ENCODE data around the gene BAIAP2.

BAIAP2 gene

GRCh38 chr17:80987941-80988461, 47.0 kb upstream of the BAIAP2 start:
- H3F3A ChIP-seq (ENCODE audit: low read depth): no peaks in the 10 kb centered on the region
- H3K4me1 ChIP-seq (ENCODE audit: insufficient read depth, low read length, poor library complexity, severe bottlenecking): peaks cover 10% of the 10 kb centered on the region
- H3K9me3 ChIP-seq (ENCODE audit: insufficient read depth, low read depth, low read length): no peaks in the 10 kb centered on the region
- no peak overlapping the region for H2AFZ ChIP-seq (ENCODE audit: low read length)
- no peaks in the 10 kb centered on the region for H3K27me3 ChIP-seq (ENCODE audit: insufficient read depth, low read length, poor library complexity, severe bottlenecking)
- peaks cover 7% of the 10 kb centered on the region for H4K20me1 ChIP-seq (ENCODE audit: insufficient read depth, low read length, poor library complexity, severe bottlenecking)
- TF ChIP-seq EZH2phosphoT487 (IDR thresholded peaks at IDR 0.05; ENCODE audit: borderline replicate concordance) (no peak), CTCF (conservative IDR thresholded peaks at IDR 0.05; ENCODE audit: low read length) (no peak)
- no peak overlapping the region for H3K4me2 ChIP-seq (ENCODE audit: low read depth, low read length, poor library complexity, severe bottlenecking)
- no peaks in the 10 kb centered on the region for H3K9me2 ChIP-seq (replicated peaks; ENCODE audit: low read depth, low read length)
- no peaks in the 10 kb centered on the region for H3K36me3 ChIP-seq (ENCODE audit: insufficient read depth, low read length)
- no peak overlapping the region for H3K9ac ChIP-seq (ENCODE audit: low read depth, low read length, poor library complexity, severe bottlenecking)
- no peak overlapping the region for H3K4me3 ChIP-seq (ENCODE audit: low read length, poor library complexity, severe bottlenecking)
- H3K79me2 ChIP-seq (ENCODE audit: insufficient read depth, low read length): peaks cover 12% of the 10 kb centered on the region

GRCh38 chr17:80989586-80989913, 45.4 kb upstream of the BAIAP2 start:
- H3K9me2 ChIP-seq (replicated peaks; ENCODE audit: low read depth, low read length): no peaks in the 10 kb centered on the region
- H3K4me3 ChIP-seq (ENCODE audit: low read length, poor library complexity, severe bottlenecking): no peak overlapping the region
- H3F3A ChIP-seq (ENCODE audit: low read depth): no peaks in the 10 kb centered on the region
- H3K36me3 ChIP-seq (ENCODE audit: insufficient read depth, low read length): no peaks in the 10 kb centered on the region
- TF ChIP-seq CTCF (conservative IDR thresholded peaks at IDR 0.05; ENCODE audit: low read length): no peak
- H3K4me2 ChIP-seq (ENCODE audit: low read depth, low read length, poor library complexity, severe bottlenecking): no peak overlapping the region
- H3K9ac ChIP-seq (ENCODE audit: low read depth, low read length, poor library complexity, severe bottlenecking): no peak overlapping the region
- H4K20me1 ChIP-seq (ENCODE audit: insufficient read depth, low read length, poor library complexity, severe bottlenecking): peaks cover 8% of the 10 kb centered on the region
- H3K27me3 ChIP-seq (ENCODE audit: insufficient read depth, low read length, poor library complexity, severe bottlenecking): no peaks in the 10 kb centered on the region
- H3K4me1 ChIP-seq (ENCODE audit: insufficient read depth, low read length, poor library complexity, severe bottlenecking): peaks cover 17% of the 10 kb centered on the region
- no peak overlapping the region for H2AFZ ChIP-seq (ENCODE audit: low read length)
- H3K9me3 ChIP-seq (ENCODE audit: insufficient read depth, low read depth, low read length): no peaks in the 10 kb centered on the region
- peaks cover 21% of the 10 kb centered on the region for H3K79me2 ChIP-seq (ENCODE audit: insufficient read depth, low read length)

GRCh38 chr17:80990921-80991644, 43.9 kb upstream of the BAIAP2 start:
- Histone ChIP-seq H3K9me2 (replicated peaks; ENCODE audit: low read depth, low read length) (no peaks in the 10 kb centered on the region), H3K27me3 (ENCODE audit: insufficient read depth, low read length, poor library complexity, severe bottlenecking) (no peaks in the 10 kb centered on the region), H3K4me2 (ENCODE audit: low read depth, low read length, poor library complexity, severe bottlenecking) (peak overlapping the region; percentile 100), H3K9ac (ENCODE audit: low read depth, low read length, poor library complexity, severe bottlenecking) (peak overlapping the region; percentile 81), H3K9me3 (ENCODE audit: insufficient read depth, low read depth, low read length) (no peaks in the 10 kb centered on the region), H3K36me3 (ENCODE audit: insufficient read depth, low read length) (peaks cover under 1% of the 10 kb centered on the region; the same call in 1 of the 2 replicates), H3K79me2 (ENCODE audit: insufficient read depth, low read length) (peaks cover 21% of the 10 kb centered on the region), H4K20me1 (ENCODE audit: insufficient read depth, low read length, poor library complexity, severe bottlenecking) (peaks cover 8% of the 10 kb centered on the region), H3K4me1 (ENCODE audit: insufficient read depth, low read length, poor library complexity, severe bottlenecking) (peaks cover 17% of the 10 kb centered on the region), H3F3A (ENCODE audit: low read depth) (no peaks in the 10 kb centered on the region), H2AFZ (ENCODE audit: low read length) (peak overlapping the region; percentile 99), H3K4me3 (ENCODE audit: low read length, poor library complexity, severe bottlenecking) (peak overlapping the region; percentile 98)
- no peak; the same call in 1 of the 2 replicates for TF ChIP-seq CTCF (conservative IDR thresholded peaks at IDR 0.05; ENCODE audit: low read length)

All from Loucy (cell line).